ENCODE data around the gene C3orf52.

DNA sequence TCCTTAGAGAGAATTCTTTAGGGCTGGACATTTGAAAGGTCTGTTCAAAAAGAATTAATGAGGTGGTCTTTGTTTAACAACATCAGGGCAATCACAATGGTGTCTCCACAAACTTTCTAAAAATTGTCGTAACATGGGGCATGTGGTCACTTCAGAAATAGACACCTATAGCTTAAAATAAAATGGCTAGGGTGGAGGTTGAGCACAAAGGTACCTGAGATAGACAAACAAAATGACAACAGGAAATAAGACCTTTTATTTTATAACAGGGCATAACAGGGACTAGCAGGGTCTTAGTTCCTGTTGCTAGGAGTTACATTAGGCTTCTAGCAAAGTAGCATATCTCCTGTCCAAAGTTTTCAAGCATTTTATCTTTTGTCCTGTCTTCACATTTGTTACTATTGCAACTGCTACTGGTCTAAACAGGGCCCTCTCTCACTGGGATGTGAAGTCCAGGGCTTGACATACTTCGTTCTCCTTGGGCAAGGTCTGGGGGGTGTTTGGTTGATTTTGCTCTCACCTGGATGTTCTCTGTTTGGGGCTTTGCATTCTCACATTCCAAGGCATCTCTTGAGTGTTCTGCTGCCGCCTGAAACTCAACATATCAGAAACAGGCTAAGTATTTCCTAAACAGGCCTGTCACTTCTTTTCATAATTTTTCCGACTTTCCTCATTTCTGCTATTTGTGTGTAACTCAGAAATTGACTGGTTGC, 43.9 kb downstream of the C3orf52 start:
- no peak for TF ChIP-seq ZNF274 (IDR thresholded peaks at IDR 0.05; ENCODE audit: low read depth, low read length)
- TF ChIP-seq YY1 (IDR thresholded peaks at IDR 0.05; ENCODE audit: insufficient read depth, insufficient read length) = no peak
- no peak for TF ChIP-seq SUZ12 (IDR thresholded peaks at IDR 0.05; ENCODE audit: extremely low read depth, insufficient read depth, insufficient read length)
